Measurements from ENCODE around the gene RHCE. TPM values are rescaled to one million over a fixed set of nuclear protein-coding genes. Genes with fewer than 3 reads are reported as not detected.

Gene RHCE
- total and polyA plus RNA-seq, 8 donors = 0.13 to 2.9 TPM; not detected in 6

DNA sequence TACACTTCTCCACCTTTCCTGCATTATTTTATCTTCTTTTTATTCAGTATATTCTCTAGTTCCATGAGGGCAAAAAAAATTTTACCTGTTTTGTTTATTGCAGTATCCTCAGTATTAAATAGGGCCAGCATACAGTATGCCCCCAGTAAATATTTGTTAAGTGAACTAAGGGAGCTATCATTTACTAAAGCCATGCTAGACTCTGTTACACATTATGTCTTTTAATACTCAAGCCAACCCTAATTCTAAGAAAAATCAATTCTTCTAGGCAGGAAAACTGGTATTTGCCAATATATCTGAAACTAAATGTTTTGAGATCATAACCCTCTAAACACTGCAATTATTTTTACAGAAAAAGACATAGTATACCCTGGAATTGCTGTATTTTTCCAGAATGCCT lies 64.2 kb downstream of the RHCE start:
- intact Hi-C loops (cut with DNase I; ENCODE audit: low total_unique reads) = no loop called here
- Histone ChIP-seq H3K27ac (no peak overlapping the region), H3K4me3 (no peak overlapping the region), H3K27me3 (no peaks in the 10 kb centered on the region), H3K4me1 (no peaks in the 10 kb centered on the region), H3K9me3 (no peaks in the 10 kb centered on the region), H3K36me3 (peaks cover 51 to 100% (median 99%) of the 10 kb centered on the region in 4 donors)
- DNase-seq = no peak
- no peak for TF ChIP-seq EP300 (IDR thresholded peaks at IDR 0.05)
- TF ChIP-seq POLR2A (IDR thresholded peaks at IDR 0.05) = no peak
- TF ChIP-seq, protein P1, sequence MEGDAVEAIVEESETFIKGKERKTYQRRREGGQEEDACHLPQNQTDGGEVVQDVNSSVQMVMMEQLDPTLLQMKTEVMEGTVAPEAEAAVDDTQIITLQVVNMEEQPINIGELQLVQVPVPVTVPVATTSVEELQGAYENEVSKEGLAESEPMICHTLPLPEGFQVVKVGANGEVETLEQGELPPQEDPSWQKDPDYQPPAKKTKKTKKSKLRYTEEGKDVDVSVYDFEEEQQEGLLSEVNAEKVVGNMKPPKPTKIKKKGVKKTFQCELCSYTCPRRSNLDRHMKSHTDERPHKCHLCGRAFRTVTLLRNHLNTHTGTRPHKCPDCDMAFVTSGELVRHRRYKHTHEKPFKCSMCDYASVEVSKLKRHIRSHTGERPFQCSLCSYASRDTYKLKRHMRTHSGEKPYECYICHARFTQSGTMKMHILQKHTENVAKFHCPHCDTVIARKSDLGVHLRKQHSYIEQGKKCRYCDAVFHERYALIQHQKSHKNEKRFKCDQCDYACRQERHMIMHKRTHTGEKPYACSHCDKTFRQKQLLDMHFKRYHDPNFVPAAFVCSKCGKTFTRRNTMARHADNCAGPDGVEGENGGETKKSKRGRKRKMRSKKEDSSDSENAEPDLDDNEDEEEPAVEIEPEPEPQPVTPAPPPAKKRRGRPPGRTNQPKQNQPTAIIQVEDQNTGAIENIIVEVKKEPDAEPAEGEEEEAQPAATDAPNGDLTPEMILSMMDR (IDR thresholded peaks at IDR 0.05) = no peak
- TF ChIP-seq POLR2AphosphoS5 (IDR thresholded peaks at IDR 0.05) = no peak

DNA sequence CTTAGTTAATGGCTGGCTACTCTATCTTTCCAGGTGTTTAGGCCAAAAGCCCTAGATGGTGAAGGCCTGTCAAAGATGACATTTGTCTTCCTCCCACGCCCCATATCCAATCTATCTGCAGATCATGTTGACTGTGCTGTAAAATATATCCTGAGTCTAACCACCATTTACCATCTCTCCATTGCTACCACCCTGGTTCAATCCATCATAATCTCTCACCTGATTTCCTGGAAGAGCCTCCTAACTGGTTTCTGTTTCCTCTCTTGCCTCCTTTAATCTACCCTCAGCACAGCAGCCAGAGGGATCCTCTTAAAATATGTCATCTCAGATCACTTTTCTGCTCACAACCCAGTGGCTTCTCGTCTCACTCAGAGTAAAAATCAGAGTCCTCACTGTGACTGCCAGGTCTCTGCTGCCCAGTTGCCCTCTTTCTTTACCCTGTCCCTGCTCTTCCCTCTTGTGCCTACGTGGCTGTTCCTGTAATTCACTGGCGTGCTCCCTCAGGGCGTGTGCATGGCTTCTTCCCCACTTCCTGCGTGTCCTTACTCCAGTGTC lies 64.7 kb downstream of the RHCE start:
- intact Hi-C loops (cut with DNase I; ENCODE audit: low total_unique reads) = no loop called here
- WGBS, 5 donors = 79 to 86% (median 84%) methylated on average over 6 of the region's 6 CpGs
- Histone ChIP-seq H3K4me1 (no peaks in the 10 kb centered on the region), H3K9me3 (no peaks in the 10 kb centered on the region), H3K4me3 (no peak overlapping the region), H3K27me3 (no peaks in the 10 kb centered on the region), H3K27ac (no peak overlapping the region), H3K36me3 (peaks cover 50 to 100% (median 96%) of the 10 kb centered on the region in 4 donors)
- no peak for DNase-seq
- TF ChIP-seq, protein P1 (IDR thresholded peaks at IDR 0.05) = no peak
- no peak for TF ChIP-seq EP300 (IDR thresholded peaks at IDR 0.05)
- TF ChIP-seq POLR2A (IDR thresholded peaks at IDR 0.05) = no peak
- no peak for TF ChIP-seq POLR2AphosphoS5 (IDR thresholded peaks at IDR 0.05)

DNA sequence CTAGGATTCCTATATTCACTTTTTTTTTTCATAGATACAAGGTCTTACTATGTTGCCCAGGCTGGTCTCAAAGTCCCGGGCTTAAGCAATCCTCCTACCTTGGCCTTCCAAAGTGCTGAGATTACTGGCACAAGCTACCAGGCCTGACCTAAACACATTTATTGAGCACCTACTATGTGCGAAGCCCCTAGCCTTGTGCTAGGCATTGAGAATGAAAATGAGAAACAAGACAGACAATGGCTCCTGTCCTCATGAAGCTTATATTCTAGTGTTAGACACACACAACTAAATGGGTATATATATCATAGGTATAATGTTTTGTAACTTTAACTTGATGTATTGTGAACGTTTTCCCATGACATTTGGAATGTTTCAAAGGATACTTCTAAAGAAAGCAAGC lies 71.0 kb downstream of the RHCE start:
- no peak for DNase-seq
- H3K36me3 ChIP-seq = peaks cover 32 to 95% (median 79%) of the 10 kb centered on the region in 4 donors
- WGBS, 5 donors = 92 to 97% (median 93%) methylated on average over 3 of the region's 3 CpGs
- peaks cover 0 to 7% (median 3%) of the 10 kb centered on the region in 4 donors for H3K4me1 ChIP-seq
- intact Hi-C loops (cut with DNase I; ENCODE audit: low total_unique reads) = no loop called here
- no peak overlapping the region for H3K4me3 ChIP-seq
- no peaks in the 10 kb centered on the region for H3K9me3 ChIP-seq
- no peaks in the 10 kb centered on the region for H3K27me3 ChIP-seq
- TF ChIP-seq, protein P1 (IDR thresholded peaks at IDR 0.05) = no peak
- TF ChIP-seq POLR2A (IDR thresholded peaks at IDR 0.05) (no peak), POLR2AphosphoS5 (IDR thresholded peaks at IDR 0.05) (no peak), EP300 (IDR thresholded peaks at IDR 0.05) (no peak)
- no peak overlapping the region for H3K27ac ChIP-seq

DNA sequence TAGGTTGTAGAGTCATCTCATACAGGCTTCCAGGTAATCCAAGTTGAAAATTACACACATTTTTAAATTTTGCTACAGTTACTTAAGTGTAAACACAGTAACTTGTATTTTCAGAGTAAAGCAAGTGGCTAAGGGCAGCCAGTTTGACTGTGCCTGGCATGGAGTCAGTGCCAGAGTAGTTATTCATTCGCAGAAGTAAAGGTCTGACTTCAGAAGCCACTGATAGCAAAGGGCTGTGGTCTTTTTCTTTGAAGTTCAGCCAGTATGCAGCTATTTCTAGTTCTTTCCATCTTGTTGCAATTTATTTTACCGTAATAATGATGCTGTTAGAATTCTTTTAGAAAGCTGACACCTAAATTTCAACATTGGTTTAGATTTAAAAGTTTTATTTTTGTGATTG lies 73.1 kb downstream of the RHCE start:
- peaks cover 0 to 7% (median 3%) of the 10 kb centered on the region in 4 donors for H3K4me1 ChIP-seq
- WGBS, 5 donors = 55 to 75% (median 71%) methylated on average over 2 of the region's 2 CpGs
- no peak overlapping the region for H3K4me3 ChIP-seq
- peaks cover 15 to 94% (median 72%) of the 10 kb centered on the region in 4 donors for H3K36me3 ChIP-seq
- H3K27ac ChIP-seq = no peak overlapping the region
- TF ChIP-seq POLR2AphosphoS5 (IDR thresholded peaks at IDR 0.05) (no peak), POLR2A (IDR thresholded peaks at IDR 0.05) (no peak), EP300 (IDR thresholded peaks at IDR 0.05) (no peak)
- TF ChIP-seq, protein P1 (IDR thresholded peaks at IDR 0.05) = no peak
- intact Hi-C loops (cut with DNase I; ENCODE audit: low total_unique reads) = no loop called here
- no peaks in the 10 kb centered on the region for H3K27me3 ChIP-seq
- no peak for DNase-seq
- H3K9me3 ChIP-seq = no peaks in the 10 kb centered on the region
